ENCODE results near the gene PPEF2. TPM values are rescaled to one million over a fixed set of nuclear protein-coding genes. Genes with fewer than 3 reads are reported as not detected.

The PPEF2 gene
- total RNA-seq, 2 donors from 2014 or later, result not detected

DNA sequence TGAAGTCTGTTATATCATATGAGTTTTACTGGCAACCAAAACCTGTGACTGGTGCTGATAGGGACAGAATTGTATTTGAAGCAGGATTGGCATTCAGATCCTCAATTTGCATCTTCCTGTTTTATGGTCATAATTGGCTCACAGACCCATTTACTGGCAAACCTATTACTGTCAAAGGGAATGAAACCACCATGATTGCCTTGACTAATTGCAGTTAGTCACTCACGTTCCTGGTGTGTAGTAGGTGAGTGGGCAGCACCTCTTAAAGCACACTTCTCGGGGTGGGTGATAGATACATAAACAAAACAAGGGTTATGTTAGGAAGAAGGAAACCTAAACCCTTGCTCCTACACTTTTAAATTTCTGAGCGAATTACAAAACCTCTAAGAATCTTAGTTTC, 81.0 kb downstream of the PPEF2 start:
- no peak overlapping the region for H3K27ac ChIP-seq
- no peaks in the 10 kb centered on the region for H3K36me3 ChIP-seq (replicated peaks in 1 of 2; ENCODE audit: insufficient read depth in 1 of 2, low read depth in 2 of 2)
- no peak overlapping the region for H3K4me3 ChIP-seq
- ATAC-seq (no peak), DNase-seq (no peak)
- intact Hi-C loops (cut with DNase I), result no loop called here
- no peaks in the 10 kb centered on the region for H3K27me3 ChIP-seq
- H3K4me1 ChIP-seq, result no peaks in the 10 kb centered on the region
- no peaks in the 10 kb centered on the region for H3K9me3 ChIP-seq
- 81 to 86% methylated on average over 3 of the region's 3 CpGs for WGBS, 2 donors
- TF ChIP-seq POLR2A (IDR thresholded peaks at IDR 0.05), result no peak
- TF ChIP-seq, protein P1, sequence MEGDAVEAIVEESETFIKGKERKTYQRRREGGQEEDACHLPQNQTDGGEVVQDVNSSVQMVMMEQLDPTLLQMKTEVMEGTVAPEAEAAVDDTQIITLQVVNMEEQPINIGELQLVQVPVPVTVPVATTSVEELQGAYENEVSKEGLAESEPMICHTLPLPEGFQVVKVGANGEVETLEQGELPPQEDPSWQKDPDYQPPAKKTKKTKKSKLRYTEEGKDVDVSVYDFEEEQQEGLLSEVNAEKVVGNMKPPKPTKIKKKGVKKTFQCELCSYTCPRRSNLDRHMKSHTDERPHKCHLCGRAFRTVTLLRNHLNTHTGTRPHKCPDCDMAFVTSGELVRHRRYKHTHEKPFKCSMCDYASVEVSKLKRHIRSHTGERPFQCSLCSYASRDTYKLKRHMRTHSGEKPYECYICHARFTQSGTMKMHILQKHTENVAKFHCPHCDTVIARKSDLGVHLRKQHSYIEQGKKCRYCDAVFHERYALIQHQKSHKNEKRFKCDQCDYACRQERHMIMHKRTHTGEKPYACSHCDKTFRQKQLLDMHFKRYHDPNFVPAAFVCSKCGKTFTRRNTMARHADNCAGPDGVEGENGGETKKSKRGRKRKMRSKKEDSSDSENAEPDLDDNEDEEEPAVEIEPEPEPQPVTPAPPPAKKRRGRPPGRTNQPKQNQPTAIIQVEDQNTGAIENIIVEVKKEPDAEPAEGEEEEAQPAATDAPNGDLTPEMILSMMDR (IDR thresholded peaks at IDR 0.05), result no peak

DNA sequence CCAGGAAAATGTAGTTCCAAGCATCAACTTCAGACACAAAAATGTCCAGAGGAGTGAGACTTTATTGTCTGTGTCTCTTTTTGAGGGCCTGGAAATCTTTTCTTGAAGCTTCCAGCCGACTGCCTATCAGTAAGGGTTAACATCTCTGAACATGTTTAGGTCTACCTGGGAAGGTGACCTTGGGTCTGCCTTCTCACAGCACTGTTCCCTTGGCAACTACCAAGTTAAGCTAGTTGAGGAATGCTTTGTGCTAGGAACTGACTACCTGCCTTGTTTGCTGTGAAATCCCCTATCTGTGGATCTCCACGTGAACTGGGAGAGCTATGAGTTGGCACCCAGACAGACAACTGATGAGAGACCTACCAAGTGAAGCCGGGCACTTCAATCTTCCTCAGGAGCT, 81.6 kb downstream of the PPEF2 start:
- no peak for DNase-seq
- Histone ChIP-seq H3K27me3 (no peaks in the 10 kb centered on the region), H3K9me3 (no peaks in the 10 kb centered on the region), H3K36me3 (replicated peaks in 1 of 2; ENCODE audit: insufficient read depth in 1 of 2, low read depth in 2 of 2) (no peaks in the 10 kb centered on the region), H3K27ac (peak overlapping the region in 1 of 4 donors; percentile 62), H3K4me1 (no peaks in the 10 kb centered on the region), H3K4me3 (no peak overlapping the region)
- intact Hi-C loops (cut with DNase I), result no loop called here
- no peak for ATAC-seq
- 20 to 23% methylated on average over 3 of the region's 3 CpGs for WGBS, 2 donors
- TF ChIP-seq, protein P1 (IDR thresholded peaks at IDR 0.05), result no peak
- no peak for TF ChIP-seq POLR2A (IDR thresholded peaks at IDR 0.05)

DNA sequence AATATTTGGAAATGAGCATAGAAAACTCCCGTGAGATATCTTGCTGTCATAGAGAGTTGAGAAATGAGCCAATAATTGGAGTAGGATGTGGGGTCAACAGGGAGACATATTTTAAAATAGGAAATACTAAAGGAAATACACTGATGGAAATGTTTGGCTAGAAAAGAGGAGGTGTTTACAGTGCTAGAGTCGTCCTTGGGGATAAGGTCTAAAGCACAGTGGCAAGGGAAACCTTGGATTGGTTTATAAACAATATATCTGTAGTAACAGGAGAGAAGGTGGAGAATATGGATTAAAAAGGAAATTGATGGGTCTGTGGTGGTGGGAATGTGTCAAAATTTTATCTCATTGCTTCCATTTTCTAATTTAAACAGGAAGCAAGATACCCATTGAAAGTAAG, 82.1 kb downstream of the PPEF2 start:
- WGBS, 2 donors, result 15 to 26% methylated on average over 2 of the region's 2 CpGs
- no peak for ATAC-seq
- H3K9me3 ChIP-seq, result no peaks in the 10 kb centered on the region
- H3K4me1 ChIP-seq, result no peaks in the 10 kb centered on the region
- H3K27me3 ChIP-seq, result no peaks in the 10 kb centered on the region
- H3K36me3 ChIP-seq (replicated peaks in 1 of 2; ENCODE audit: insufficient read depth in 1 of 2, low read depth in 2 of 2), result no peaks in the 10 kb centered on the region
- DNase-seq, result no peak
- H3K4me3 ChIP-seq, result no peak overlapping the region
- TF ChIP-seq, protein P1 (IDR thresholded peaks at IDR 0.05), result no peak
- TF ChIP-seq POLR2A (IDR thresholded peaks at IDR 0.05), result no peak
- peak overlapping the region in 2 of 4 donors; percentile 40 to 62 for H3K27ac ChIP-seq
- intact Hi-C loops (cut with DNase I), result no loop called here

DNA sequence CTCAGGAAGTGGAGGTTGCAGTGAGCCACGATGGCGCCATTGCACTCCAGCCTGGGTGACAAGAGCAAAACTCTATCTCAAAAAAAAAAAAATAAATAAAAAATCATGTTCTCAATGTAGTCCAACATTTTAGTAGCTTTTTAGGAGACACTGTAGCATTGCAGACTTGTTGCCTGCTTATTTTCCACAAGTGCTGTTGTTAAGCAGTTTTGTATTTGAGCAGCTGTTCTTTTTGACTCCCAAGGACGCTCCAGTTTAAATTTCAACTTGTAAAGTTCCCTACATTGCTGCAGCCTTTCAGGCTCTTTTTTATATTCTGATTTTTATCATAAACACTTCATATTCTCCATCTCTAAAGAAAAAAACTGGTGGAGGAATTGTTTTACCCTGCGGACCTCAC, 83.1 kb downstream of the PPEF2 start:
- intact Hi-C loops (cut with DNase I), result loop anchor here (10.0 kb wide), 1 partner anchor 136 kb away; no protein-coding TSS in a partner anchor
- Histone ChIP-seq H3K4me1 (no peaks in the 10 kb centered on the region), H3K4me3 (no peak overlapping the region), H3K9me3 (no peaks in the 10 kb centered on the region), H3K27ac (peak overlapping the region in 2 of 4 donors; percentile 55 to 62), H3K36me3 (replicated peaks in 1 of 2; ENCODE audit: insufficient read depth in 1 of 2, low read depth in 2 of 2) (peaks cover 0 to 7% of the 10 kb centered on the region in 2 donors), H3K27me3 (no peaks in the 10 kb centered on the region)
- DNase-seq, result peak in 1 of 4 donors; percentile 7
- TF ChIP-seq, protein P1 (IDR thresholded peaks at IDR 0.05), result no peak
- TF ChIP-seq POLR2A (IDR thresholded peaks at IDR 0.05), result no peak
- 58 to 75% methylated on average over 4 of the region's 4 CpGs for WGBS, 2 donors
- no peak for ATAC-seq

DNA sequence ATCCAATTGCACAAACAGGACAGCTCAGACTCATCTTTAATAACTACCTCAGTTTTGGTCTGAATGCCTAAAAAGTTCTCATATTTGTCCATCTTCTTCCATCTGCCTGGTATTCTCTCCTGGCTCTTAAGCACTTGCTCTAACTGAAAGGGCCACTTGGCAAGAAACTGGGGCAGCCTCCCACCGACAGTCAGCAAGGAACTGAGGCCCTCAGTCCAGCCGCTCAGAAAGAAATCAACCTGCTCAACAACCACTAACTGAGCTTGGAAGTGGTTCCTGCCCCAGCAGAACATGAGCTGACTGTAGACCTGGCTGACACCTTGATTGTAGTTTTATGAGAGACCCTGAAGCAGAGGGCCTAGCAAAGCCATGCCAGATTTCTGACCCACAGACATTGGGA, 84.4 kb downstream of the PPEF2 start:
- intact Hi-C loops (cut with DNase I), result loop anchor here (10.0 kb wide), 1 partner anchor 137 kb away; no protein-coding TSS in a partner anchor
- TF ChIP-seq, protein P1 (IDR thresholded peaks at IDR 0.05), result no peak
- no peak for TF ChIP-seq POLR2A (IDR thresholded peaks at IDR 0.05)
- peaks cover 0 to 15% of the 10 kb centered on the region in 2 donors for H3K36me3 ChIP-seq (replicated peaks in 1 of 2; ENCODE audit: insufficient read depth in 1 of 2, low read depth in 2 of 2)
- no peak overlapping the region for H3K4me3 ChIP-seq
- ATAC-seq (no peak), DNase-seq (no peak)
- WGBS, 2 donors, result 83 to 100% methylated on average over 2 of the region's 2 CpGs
- H3K27ac ChIP-seq, result no peak overlapping the region
- no peaks in the 10 kb centered on the region for H3K27me3 ChIP-seq
- H3K9me3 ChIP-seq, result no peaks in the 10 kb centered on the region
- no peaks in the 10 kb centered on the region for H3K4me1 ChIP-seq
